HG03108 (cell line): ENCODE results near the gene TPH1.

Experiments used
- ATAC-seq: cut with Tn5 transposase; IDR thresholded peaks from one replicate; pipeline ENCODE4 v1.9.1; 2021; ENCODE audit warnings: moderate library complexity; ENCODE audit not compliant: unreplicated experiment

TPH1 gene

GRCh38 chr11:18046116-18046777 is at the start of gene TPH1:
Gene TPH1 (minus strand): TSS chr11:18046269. CDS start chr11:18040762, 5,507 bp downstream.
- no peak for ATAC-seq

- no peak for ATAC-seq
These were observed 47.9 kb upstream of the TPH1 start for GRCh38 chr11:18093959-18094358.

GRCh38 chr11:18091731-18092130 is 45.7 kb upstream of the TPH1 start:
- no peak for ATAC-seq

GRCh38 chr11:18088966-18089365 is 42.9 kb upstream of the TPH1 start:
- no peak for ATAC-seq

GRCh38 chr11:18088366-18088765 is 42.3 kb upstream of the TPH1 start:
- no peak for ATAC-seq

GRCh38 chr11:18081551-18081950 is 35.5 kb upstream of the TPH1 start:
- ATAC-seq, result no peak

GRCh38 chr11:18080451-18080850 is 34.4 kb upstream of the TPH1 start:
- no peak for ATAC-seq

- ATAC-seq, result no peak
These were observed 32.8 kb upstream of the TPH1 start for GRCh38 chr11:18078909-18079308.

- no peak for ATAC-seq
These were observed 29.4 kb upstream of the TPH1 start for GRCh38 chr11:18075444-18075843.

- ATAC-seq, result no peak
These were observed 25.1 kb upstream of the TPH1 start for GRCh38 chr11:18071098-18071705.

- no peak for ATAC-seq
These were observed 21.3 kb upstream of the TPH1 start for GRCh38 chr11:18067372-18067771.

GRCh38 chr11:18066626-18067025 is 20.6 kb upstream of the TPH1 start:
- no peak for ATAC-seq

GRCh38 chr11:18065572-18065971 is 19.5 kb upstream of the TPH1 start:
- ATAC-seq, result no peak

- no peak for ATAC-seq
These were observed 18.5 kb upstream of the TPH1 start for GRCh38 chr11:18064450-18065054.

GRCh38 chr11:18063862-18064434 is 17.9 kb upstream of the TPH1 start:
- no peak for ATAC-seq

GRCh38 chr11:18063125-18063524 is 17.1 kb upstream of the TPH1 start:
- ATAC-seq, result no peak

GRCh38 chr11:18061351-18061750 is 15.3 kb upstream of the TPH1 start:
- ATAC-seq, result no peak

GRCh38 chr11:18056561-18057181 is 10.6 kb upstream of the TPH1 start:
- no peak for ATAC-seq

GRCh38 chr11:18054511-18055103 is 8.5 kb upstream of the TPH1 start:
- no peak for ATAC-seq

- ATAC-seq, result no peak
These were observed 4.8 kb upstream of the TPH1 start for GRCh38 chr11:18050848-18051247.

GRCh38 chr11:18036456-18036855 is 9.6 kb downstream of the TPH1 start:
- ATAC-seq, result no peak
